ENCODE results near the gene PROM1. TPM values are rescaled to one million over a fixed set of nuclear protein-coding genes. Genes with fewer than 3 reads are reported as not detected.

Gene PROM1
- total RNA-seq, 1 donor from 2014 or later = not detected

DNA sequence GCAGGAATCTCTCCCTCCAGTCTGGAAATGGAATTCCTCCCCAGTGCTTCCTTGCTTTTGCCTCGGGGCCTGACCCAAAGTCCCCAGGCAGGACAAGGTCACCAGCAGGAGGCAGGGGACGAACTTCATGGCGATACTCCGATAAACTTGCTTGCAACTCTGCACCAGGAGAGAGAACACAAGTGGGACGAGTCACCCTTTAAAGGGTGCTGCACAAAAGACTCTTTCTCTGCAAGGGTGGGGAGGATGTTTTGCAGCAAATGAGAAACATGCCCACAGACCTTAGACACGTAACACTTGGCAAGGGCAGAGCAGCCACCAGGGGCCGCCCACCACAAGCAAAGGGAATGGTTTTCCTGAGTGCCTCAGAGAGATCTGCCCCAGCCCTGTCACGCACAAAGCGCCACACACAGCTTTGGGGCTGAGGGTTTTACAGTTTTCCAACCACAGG lies 120.8 kb downstream of the PROM1 start, which contains the start of gene FGFBP2:
Gene FGFBP2 (minus strand): TSS at position 175 of the 451 bp plus-strand sequence. CDS start 46 bp downstream, at position 129.
- Mint-ChIP-seq H3K27ac (peak within 1 kb of the TSS; percentile 37), H3K27me3 (peaks cover 12% of the 10 kb centered on the region), H3K4me3 (peak within 1 kb of the TSS; percentile 35), H3K4me1 (peaks cover 12% of the 10 kb centered on the region), H3K9me3 (no peaks in the 10 kb centered on the region), H3K36me3 (ENCODE audit: low read depth) (no peaks in the 10 kb centered on the region)
- peak; percentile 86 for DNase-seq
- intact Hi-C loops (cut with micrococcal nuclease) = loop anchor here (1.0 kb wide), 1 partner anchor 38 kb away; no protein-coding TSS in a partner anchor

DNA sequence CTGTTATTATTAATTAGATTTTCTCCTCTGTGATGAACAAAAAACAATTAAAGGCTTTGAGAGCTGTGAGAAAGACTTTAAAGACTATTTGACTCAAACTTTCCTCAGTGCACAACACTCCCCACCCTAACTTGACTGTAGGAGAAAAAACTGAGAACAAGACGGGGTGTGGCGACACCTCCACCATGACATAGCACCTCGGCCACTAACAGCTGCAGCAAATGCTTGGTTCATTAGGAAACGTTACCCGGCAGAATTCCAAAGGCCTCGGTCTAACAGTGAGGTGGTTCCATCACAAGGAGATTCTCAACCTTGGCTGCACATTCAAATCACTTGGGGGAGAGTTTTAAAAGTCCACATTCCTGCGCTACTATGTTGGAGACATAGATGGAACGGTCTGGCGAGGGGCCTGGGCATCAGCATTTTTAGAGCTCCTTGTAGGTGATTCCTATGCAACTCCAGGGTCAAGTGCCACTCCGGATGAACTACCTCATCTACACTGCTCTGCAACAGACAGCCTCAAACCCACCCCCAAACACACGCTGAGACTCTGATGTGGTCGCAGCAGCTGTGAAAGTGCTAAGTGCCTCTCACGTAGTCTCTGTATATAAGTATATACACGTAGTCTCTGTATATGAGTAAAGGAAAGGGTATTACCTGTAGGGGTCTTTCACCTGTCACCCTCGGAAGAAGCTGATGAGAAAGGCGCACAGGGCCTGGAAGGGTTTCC lies 121.9 kb downstream of the PROM1 start:
- Mint-ChIP-seq H3K4me1 (peaks cover 12% of the 10 kb centered on the region), H3K9me3 (no peaks in the 10 kb centered on the region), H3K36me3 (ENCODE audit: low read depth) (no peaks in the 10 kb centered on the region), H3K4me3 (peak overlapping the region; percentile 25), H3K27me3 (peaks cover 9% of the 10 kb centered on the region), H3K27ac (no peak overlapping the region)
- peak; percentile 63 for DNase-seq
- intact Hi-C loops (cut with micrococcal nuclease) = no loop called here

DNA sequence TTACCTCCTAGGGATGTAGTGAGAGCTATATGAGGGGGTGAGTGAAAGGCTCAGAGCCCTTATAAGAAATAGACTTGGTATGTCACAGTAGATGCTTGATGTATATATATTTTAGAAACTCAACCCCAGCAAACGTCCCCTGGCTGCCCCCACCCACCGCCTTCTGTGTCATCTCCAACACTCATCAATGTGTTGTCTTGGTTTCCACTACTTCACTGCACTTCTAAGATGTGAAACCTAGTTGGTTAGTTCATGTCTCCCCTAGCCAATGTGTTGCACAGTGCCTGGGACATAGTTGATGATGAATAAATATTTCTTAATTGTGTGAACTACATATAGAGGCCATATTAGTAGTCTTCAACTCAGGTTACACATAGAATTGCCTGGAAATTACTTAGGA lies 125.3 kb downstream of the PROM1 start:
- no peak for DNase-seq

DNA sequence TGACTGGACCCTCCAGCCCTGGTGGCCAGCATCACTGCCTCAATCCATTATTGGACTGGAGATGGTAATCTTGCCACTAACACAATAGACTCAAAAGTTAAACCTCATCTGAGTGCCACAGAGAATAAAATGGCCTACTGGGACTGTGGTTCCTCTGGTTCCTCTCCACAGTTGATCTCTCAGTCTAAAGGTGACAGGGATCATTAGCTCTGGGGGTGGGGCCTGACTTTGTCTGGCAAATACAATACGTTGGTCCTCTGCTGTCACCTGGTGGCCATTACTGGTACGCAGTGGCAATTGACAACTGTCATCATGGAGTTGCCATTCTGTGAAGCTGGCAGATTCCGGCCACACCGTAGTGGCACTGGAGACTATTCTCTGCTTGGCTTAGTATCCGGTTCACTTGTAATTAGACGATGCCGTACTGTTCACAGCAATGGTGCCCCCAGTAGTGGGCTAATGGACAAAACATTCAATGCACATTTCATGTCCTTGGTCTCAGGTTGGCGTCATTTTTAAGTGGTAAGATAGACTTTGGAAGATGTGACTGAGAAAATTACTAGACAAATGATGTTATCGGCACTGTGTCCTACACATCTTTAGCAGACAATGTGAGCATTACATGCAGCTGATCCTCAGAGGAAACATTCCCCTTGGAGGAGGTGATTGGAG lies 127.5 kb downstream of the PROM1 start:
- Mint-ChIP-seq H3K27ac (no peak overlapping the region), H3K36me3 (ENCODE audit: low read depth) (no peaks in the 10 kb centered on the region), H3K4me3 (no peak overlapping the region), H3K27me3 (peaks cover 5% of the 10 kb centered on the region), H3K4me1 (peaks cover 2% of the 10 kb centered on the region), H3K9me3 (no peaks in the 10 kb centered on the region)
- DNase-seq = peak; percentile 93
- intact Hi-C loops (cut with micrococcal nuclease) = loop anchor here (1.0 to 10.0 kb wide), 6 partner anchors 74 to 725 kb away; no protein-coding TSS in a partner anchor

More for the DNA sequence above, 125.3 kb downstream of the PROM1 start:
- Mint-ChIP-seq H3K36me3 (ENCODE audit: low read depth) (no peaks in the 10 kb centered on the region), H3K4me3 (no peak overlapping the region), H3K27ac (no peak overlapping the region), H3K9me3 (no peaks in the 10 kb centered on the region), H3K4me1 (peaks cover 9% of the 10 kb centered on the region), H3K27me3 (peaks cover 5% of the 10 kb centered on the region)
- intact Hi-C loops (cut with micrococcal nuclease) = loop anchor here (5.0 to 10.0 kb wide), 2 partner anchors 306 to 484 kb away; no protein-coding TSS in a partner anchor

DNA sequence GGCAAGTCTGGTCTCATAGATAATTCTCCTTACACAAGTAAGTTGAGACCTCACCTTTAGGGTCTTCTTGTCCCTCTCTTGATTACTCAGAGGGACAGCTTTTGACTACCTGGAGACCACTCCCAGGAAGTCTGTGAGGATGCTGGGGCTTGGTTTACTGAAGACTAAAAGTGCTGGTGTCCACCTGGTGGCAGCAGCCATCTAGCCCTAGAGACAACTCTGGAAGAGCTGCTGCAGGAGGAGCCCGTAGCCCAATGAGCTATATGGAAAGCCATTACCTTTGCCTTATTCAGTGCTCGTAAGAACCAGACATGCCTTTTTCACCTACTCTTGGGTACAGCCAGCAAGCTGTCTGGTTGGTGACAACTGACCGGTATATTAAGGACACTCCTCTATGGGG lies 128.2 kb downstream of the PROM1 start:
- peaks cover 2% of the 10 kb centered on the region for H3K4me1 Mint-ChIP-seq
- no peaks in the 10 kb centered on the region for H3K9me3 Mint-ChIP-seq
- intact Hi-C loops (cut with micrococcal nuclease) = loop anchor here (1.0 to 10.0 kb wide), 6 partner anchors 73 to 724 kb away; no protein-coding TSS in a partner anchor
- DNase-seq = no peak
- H3K36me3 Mint-ChIP-seq (ENCODE audit: low read depth) = no peaks in the 10 kb centered on the region
- H3K27me3 Mint-ChIP-seq = peaks cover 5% of the 10 kb centered on the region
- H3K27ac Mint-ChIP-seq = no peak overlapping the region
- H3K4me3 Mint-ChIP-seq = no peak overlapping the region

DNA sequence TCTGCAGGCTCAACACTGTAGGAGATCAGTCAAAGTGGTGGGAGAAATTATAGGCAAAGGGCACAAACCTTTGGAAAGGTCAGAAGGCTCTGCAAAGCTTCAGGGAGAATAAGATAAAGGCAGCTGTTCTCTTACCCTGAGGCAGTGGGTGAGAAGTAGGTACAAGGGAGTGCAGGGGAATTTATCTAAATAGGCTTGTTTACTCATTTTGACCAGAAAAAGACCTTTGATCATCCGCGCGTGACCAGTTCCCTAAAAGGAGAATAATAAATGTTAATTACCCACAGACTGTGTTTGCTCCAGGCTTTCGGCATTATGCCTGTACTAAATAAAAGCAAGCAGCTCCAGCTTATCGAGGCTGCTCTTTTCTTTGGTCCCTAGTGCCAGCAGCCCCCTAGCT lies 130.2 kb downstream of the PROM1 start:
- no peak for DNase-seq
- no peak overlapping the region for H3K4me3 Mint-ChIP-seq
- H3K27ac Mint-ChIP-seq = no peak overlapping the region
- H3K4me1 Mint-ChIP-seq = peaks cover 2% of the 10 kb centered on the region
- no peaks in the 10 kb centered on the region for H3K9me3 Mint-ChIP-seq
- no peaks in the 10 kb centered on the region for H3K36me3 Mint-ChIP-seq (ENCODE audit: low read depth)
- intact Hi-C loops (cut with micrococcal nuclease) = loop anchor here (10.0 kb wide), 1 partner anchor 479 kb away; no protein-coding TSS in a partner anchor
- H3K27me3 Mint-ChIP-seq = peaks cover 4% of the 10 kb centered on the region

DNA sequence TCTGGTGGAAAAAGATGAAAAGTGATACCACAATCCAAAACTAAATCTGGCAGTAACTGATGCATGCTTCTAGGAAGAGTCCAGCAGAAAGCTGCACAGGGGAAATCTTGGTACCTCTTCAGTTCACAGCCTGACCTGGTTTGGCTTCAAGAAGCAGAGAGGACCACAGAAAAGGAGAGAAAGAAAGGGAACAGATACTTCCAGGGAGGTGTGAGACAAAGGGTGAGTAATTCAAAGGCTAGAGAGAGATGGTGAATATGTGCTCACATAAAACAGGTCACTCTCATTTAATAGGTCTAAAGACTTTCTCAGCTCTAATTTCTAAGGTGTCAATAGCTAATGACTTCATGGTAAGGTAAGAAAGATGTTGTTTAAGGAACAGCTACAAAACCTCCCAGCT lies 132.0 kb downstream of the PROM1 start:
- DNase-seq = no peak
- Mint-ChIP-seq H3K4me1 (peaks cover 2% of the 10 kb centered on the region), H3K4me3 (no peak overlapping the region), H3K27me3 (peaks cover 4% of the 10 kb centered on the region), H3K27ac (no peak overlapping the region), H3K9me3 (no peaks in the 10 kb centered on the region), H3K36me3 (ENCODE audit: low read depth) (no peaks in the 10 kb centered on the region)
- intact Hi-C loops (cut with micrococcal nuclease) = loop anchor here (10.0 kb wide), 1 partner anchor 477 kb away; no protein-coding TSS in a partner anchor

DNA sequence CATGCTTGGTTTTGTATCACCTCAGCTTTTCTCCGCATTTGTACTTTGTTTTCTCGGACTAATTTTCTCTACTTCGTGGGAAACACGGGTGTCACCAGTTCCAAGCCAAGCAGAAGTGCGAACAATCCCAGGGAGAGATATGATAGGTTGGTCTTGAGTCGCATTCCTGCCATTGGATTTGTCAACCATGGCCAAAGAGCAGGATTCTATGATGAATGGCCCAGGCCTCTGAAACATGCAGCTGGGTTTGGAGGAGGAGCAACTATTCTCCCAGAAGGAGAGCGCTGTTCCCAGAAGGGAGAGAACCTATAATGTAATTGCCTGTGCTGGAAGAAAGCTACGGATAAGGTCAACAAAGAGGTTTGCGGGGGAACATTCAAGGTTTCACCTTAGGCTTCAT lies 135.0 kb downstream of the PROM1 start:
- intact Hi-C loops (cut with micrococcal nuclease) = no loop called here
- no peaks in the 10 kb centered on the region for H3K4me1 Mint-ChIP-seq
- H3K27me3 Mint-ChIP-seq = peaks cover 3% of the 10 kb centered on the region
- no peak overlapping the region for H3K4me3 Mint-ChIP-seq
- H3K36me3 Mint-ChIP-seq (ENCODE audit: low read depth) = no peaks in the 10 kb centered on the region
- H3K27ac Mint-ChIP-seq = no peak overlapping the region
- DNase-seq = no peak
- no peaks in the 10 kb centered on the region for H3K9me3 Mint-ChIP-seq

DNA sequence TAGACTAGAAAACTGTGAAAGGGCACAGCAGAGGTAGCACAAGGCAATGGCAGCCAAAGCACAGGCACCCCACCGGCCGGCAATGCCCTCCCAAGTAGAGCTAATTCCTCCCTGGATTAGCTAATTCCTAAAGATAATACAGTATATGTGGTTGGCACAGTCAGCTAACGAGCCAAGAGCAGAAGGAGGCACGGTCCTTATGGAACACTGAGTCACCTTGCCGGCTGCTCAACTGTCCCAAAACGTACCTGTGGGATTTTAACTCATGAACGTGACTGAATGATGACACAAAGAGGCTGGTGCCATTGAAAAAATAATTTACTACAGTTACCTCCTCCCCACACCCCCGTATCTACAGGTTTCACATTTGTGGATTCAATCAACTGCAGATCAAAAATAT lies 136.1 kb downstream of the PROM1 start:
- intact Hi-C loops (cut with micrococcal nuclease) = no loop called here
- H3K27me3 Mint-ChIP-seq = peaks cover 3% of the 10 kb centered on the region
- no peaks in the 10 kb centered on the region for H3K36me3 Mint-ChIP-seq (ENCODE audit: low read depth)
- no peak overlapping the region for H3K27ac Mint-ChIP-seq
- H3K4me1 Mint-ChIP-seq = no peaks in the 10 kb centered on the region
- H3K4me3 Mint-ChIP-seq = no peak overlapping the region
- DNase-seq = no peak
- no peaks in the 10 kb centered on the region for H3K9me3 Mint-ChIP-seq

DNA sequence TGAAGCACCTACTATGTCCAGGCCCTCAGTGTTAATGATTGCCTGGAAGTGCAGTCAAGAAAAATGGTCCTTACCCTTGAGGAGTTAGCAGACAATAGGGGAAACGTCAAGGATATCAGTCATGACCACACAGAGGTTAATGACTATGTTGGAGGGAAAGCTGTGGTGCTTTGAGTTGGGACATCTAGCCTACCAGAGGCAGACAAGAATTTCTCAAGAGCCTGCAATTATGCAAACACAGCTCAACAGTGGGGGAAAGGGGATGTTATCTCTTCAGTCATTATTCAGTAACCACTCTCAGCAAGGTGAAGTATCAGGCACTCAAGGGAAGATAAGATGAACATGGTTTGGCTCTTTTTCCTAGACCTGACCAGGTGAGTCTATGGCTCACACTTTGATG lies 138.3 kb downstream of the PROM1 start:
- no peaks in the 10 kb centered on the region for H3K9me3 Mint-ChIP-seq
- H3K36me3 Mint-ChIP-seq (ENCODE audit: low read depth) = no peaks in the 10 kb centered on the region
- no peaks in the 10 kb centered on the region for H3K4me1 Mint-ChIP-seq
- peaks cover 5% of the 10 kb centered on the region for H3K27me3 Mint-ChIP-seq
- no peak for DNase-seq
- intact Hi-C loops (cut with micrococcal nuclease) = no loop called here
- no peak overlapping the region for H3K27ac Mint-ChIP-seq
- H3K4me3 Mint-ChIP-seq = no peak overlapping the region

DNA sequence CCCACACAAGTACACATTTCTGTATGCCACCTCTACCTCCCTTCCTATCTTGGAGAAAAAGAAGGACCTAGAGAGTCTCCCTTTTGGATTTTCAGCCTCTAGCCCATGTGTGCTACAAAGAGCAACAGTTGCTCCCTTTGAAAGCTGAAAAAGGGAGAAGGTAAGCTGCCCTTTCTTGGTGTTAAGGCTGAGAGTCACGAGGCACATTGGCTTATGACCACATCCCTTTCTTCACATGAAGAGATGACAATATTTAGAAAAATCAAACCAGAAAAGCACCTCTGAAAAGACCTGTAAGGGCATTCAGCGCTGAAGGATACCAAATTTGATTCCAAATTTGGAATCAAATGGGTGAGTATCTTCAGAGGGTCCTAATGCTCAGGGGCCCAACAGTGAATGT lies 138.9 kb downstream of the PROM1 start:
- Mint-ChIP-seq H3K4me1 (no peaks in the 10 kb centered on the region), H3K4me3 (no peak overlapping the region), H3K27me3 (peaks cover 9% of the 10 kb centered on the region), H3K36me3 (ENCODE audit: low read depth) (no peaks in the 10 kb centered on the region), H3K27ac (no peak overlapping the region), H3K9me3 (no peaks in the 10 kb centered on the region)
- intact Hi-C loops (cut with micrococcal nuclease) = no loop called here
- no peak for DNase-seq

DNA sequence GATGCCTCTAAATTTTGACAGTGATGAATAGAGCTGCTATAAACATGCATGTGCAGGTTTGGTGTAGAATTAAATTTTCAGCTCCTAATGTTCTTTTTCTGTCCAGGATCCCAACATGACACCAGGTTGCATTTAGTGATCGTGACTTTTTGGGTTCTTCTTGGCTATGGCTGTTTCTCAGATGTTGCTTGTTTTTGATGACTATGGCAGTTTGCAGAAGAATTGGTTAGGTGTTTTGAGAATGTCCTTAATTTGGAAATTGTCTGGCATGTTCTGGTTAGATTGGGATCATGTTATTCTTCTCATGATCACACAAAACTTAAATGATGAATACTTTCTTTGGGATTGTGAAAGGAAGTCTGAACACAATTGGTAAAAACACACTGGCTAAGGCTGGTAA lies 141.5 kb downstream of the PROM1 start:
- Mint-ChIP-seq H3K4me3 (no peak overlapping the region), H3K36me3 (ENCODE audit: low read depth) (no peaks in the 10 kb centered on the region), H3K27ac (no peak overlapping the region), H3K4me1 (no peaks in the 10 kb centered on the region), H3K27me3 (peaks cover 16% of the 10 kb centered on the region), H3K9me3 (no peaks in the 10 kb centered on the region)
- no peak for DNase-seq
- intact Hi-C loops (cut with micrococcal nuclease) = no loop called here

DNA sequence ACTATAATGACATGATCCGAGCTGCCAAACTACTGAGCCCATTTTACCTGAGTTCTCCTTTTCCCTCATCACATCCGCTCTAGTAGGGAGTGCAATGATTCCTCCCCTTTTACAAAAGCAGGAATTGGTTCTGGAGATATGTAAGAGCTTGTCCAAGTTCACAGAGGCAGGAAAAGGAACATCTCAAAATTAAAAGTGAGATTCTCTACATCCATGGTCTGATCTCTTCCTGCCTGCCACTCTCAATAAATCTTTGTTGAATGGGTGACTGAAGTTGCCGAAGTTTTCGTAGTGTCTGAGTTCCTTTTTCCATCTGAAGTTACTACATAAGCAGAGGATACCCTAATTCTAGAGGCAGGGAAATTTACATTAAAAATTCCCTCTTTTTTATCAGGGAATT lies 145.2 kb downstream of the PROM1 start, which contains the start of gene FGFBP1:
Gene FGFBP1 (minus strand): TSS at position 101 of the 400 bp plus-strand sequence. CDS start 2,108 bp downstream, outside the sequence.
- intact Hi-C loops (cut with micrococcal nuclease) = no loop called here
- H3K27ac Mint-ChIP-seq = no peak within 1 kb of the TSS
- H3K4me3 Mint-ChIP-seq = no peak within 1 kb of the TSS
- no peaks in the 10 kb centered on the region for H3K9me3 Mint-ChIP-seq
- H3K4me1 Mint-ChIP-seq = no peaks in the 10 kb centered on the region
- no peaks in the 10 kb centered on the region for H3K36me3 Mint-ChIP-seq (ENCODE audit: low read depth)
- no peak for DNase-seq
- peaks cover 13% of the 10 kb centered on the region for H3K27me3 Mint-ChIP-seq

DNA sequence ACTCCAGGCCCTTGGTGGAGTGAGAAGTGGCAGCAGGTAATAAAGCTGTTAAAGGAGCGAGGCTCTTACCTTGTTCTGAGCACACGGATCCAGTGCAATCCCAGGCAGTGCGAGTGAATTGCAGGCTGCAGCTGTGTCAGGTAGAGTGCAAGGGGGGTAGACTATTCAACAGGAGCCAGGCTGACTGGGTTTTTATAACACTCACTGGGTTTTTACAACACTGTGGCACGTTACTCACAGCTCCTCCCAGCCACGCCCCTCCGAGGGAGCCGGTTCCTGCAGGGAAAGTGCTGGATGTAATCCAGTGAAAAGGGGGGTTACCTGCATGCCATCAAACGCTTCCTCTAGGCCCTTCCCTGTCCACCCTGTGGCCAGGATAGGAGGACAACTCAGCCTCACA lies 145.6 kb downstream of the PROM1 start:
- H3K4me1 Mint-ChIP-seq = no peaks in the 10 kb centered on the region
- intact Hi-C loops (cut with micrococcal nuclease) = no loop called here
- peaks cover 13% of the 10 kb centered on the region for H3K27me3 Mint-ChIP-seq
- H3K9me3 Mint-ChIP-seq = no peaks in the 10 kb centered on the region
- no peaks in the 10 kb centered on the region for H3K36me3 Mint-ChIP-seq (ENCODE audit: low read depth)
- H3K4me3 Mint-ChIP-seq = no peak overlapping the region
- DNase-seq = no peak
- H3K27ac Mint-ChIP-seq = no peak overlapping the region

All from activated CD4-positive, alpha-beta T cell treated with anti-CD3 and anti-CD28 coated beads, Interleukin-2, amount 10 ng/mL, durations not matched to agents 24 days and 14 days (primary cell).